Measurements from ENCODE around the gene IPO13.
A peak's percentile ranks its signal among the peaks of the same experiment; 100 is the strongest.

The IPO13 gene

DNA sequence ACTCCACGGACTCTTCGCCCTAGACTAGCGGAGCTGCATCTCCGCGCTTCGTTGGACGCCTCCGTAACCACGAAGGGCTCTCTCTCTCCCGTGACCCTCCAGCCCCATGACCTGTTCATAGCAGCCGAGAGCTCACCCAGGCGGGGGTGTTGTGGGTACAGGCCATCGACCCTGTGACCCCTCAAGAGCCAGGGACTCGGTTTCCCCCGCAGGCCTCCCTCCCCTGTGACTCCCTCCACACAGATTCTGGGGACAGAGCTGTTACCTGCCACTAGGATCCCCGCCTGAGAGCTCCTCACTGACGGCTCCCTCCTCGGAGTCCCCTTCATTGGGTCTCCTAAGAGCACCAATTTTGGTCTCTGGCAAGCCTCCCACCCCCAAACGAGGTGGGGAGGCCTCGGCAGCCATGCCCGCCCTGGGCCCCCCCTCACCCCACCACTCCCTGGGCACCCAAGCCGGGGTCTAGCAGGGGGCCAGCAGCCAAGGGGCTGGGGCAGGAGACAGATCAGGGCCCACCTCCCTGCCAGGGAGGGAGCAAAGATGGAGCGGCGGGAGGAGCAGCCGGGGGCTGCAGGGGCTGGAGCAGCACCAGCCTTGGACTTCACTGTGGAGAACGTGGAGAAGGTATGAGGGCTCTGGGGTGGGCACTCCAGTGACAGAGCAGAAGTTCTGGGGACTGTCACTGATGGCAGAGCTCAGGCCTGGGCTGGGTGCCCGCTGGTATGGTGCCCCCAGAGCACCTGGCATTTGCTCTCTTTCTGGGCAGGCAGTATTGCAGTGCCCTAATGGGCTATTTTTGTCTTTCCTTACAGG is 517 bp downstream of the IPO13 start:
- no peak for FAIRE-seq
- DNase-seq (ENCODE audit: insufficient read length, low spot score) = no peak

DNA sequence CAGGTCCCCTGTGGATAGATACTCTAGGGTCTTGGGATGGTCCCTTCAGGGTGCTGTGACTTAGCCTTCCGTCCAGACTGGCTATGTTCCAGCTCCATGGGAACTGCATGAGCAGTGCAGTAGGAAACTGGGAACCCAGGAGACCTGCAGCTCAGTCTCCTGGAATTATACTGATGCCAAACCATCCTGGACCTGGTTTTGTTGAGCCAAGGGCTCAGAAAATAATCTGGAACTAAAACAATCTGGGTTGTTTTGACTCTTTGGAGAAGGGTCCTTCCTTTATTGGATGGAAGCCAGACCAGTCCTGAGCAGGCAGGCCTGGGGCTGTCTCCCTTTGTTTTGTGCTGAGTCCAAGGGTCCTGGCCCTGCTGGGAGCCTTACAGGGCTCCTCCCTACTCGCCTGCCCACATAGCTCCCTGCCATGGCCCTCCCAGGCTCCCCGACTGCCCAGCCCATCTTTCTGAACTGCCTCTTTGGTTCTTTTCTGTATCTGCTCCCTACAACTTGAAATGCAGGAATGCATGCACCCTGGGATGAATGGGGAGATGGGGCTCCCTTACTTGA is 1.2 kb downstream of the IPO13 start:
- FAIRE-seq (no peak), DNase-seq (ENCODE audit: insufficient read length, low spot score) (no peak)

DNA sequence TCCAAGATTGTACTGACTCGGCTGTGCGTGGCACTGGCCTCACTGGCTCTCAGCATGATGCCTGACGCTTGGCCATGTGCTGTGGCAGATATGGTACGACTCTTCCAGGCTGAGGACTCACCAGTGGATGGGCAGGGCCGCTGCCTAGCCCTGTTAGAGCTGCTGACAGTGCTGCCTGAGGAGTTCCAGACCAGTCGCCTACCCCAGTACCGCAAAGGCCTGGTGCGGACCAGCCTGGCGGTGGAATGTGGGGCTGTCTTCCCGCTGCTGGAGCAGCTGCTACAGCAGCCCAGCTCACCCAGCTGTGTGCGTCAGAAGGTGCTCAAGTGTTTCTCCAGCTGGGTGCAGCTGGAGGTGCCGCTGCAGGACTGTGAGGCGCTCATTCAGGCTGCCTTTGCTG is 2.9 kb downstream of the IPO13 start:
- DNase-seq (ENCODE audit: insufficient read length, low spot score) = no peak

DNA sequence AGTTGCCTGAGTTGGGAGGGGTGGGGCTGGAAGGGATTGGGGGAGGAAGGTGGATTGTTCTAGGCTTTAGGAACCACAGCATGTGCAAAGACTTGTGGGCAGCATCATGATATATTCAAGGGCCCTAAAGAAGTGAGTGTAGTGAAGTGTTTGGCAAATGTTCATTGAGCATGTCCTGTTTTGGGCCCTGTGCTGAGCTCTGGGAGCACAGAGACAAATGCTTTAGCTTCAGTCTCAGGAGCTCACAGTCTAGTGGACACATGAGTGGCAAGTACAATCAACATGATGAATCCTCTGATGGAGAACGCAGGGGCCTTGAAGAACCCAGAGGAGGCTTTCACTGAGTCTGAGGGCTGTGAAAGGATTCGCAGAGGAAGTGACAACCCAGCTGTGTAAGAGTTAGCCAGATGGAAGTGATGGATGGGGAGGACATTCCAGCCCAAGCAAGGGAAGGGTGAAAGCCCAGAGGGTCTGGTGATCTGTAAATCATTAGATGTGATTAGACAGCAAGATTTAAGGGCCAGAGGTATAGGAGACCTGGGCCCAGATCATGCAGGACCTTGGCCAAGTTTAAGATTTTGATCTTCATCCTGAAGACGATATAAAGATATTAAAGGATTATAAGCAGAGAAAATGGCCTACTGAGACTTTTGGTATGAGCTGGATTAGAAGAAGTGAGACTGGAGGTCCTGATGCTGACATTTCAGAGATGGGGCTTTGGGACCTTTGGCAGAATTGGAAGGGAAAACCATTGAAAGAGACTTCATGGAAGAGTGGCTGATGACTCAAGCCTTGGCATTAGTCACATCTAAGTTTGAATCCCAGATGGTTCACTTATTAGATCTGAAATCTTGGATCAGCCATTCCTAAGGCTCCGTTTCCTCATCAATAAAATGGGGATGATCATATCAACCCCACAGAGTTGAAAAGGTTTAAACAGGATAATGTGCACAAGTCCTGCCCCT is 4.6 kb downstream of the IPO13 start:
- DNase-seq (ENCODE audit: insufficient read length, low spot score) = no peak
- FAIRE-seq = no peak

More for the DNA sequence above, 2.9 kb downstream of the IPO13 start:
- no peak for FAIRE-seq

DNA sequence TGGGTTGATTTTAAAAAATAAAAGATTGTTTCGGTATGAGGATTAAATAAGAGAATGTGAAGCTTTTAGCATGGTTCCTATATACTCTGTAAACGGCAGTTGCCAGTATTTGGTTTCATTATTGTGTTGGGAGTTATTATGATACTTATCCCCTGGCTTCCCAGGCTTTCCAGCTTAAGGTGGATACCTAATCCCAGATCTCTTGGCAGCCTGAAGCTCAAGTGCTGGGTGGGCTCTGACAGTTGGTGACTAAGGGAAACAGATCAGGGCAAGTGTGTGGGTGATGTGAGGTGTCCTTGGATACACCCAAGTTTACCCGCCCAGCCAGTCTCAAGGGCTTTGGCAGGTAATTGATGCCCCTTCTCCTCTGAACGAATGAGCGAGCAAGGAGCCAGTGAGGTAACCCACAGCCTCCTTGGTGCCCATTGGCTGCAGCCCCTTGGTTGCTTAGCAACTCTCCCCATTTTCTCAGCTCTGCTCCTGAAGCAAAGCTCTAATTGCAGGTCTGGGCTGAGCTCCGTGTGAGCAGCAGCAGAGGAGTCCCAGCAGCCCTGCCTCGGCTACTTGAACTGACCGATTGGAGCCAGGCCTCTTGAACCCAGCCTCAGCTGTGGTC is 6.1 kb downstream of the IPO13 start:
- no peak for FAIRE-seq
- no peak for DNase-seq (ENCODE audit: insufficient read length, low spot score)

DNA sequence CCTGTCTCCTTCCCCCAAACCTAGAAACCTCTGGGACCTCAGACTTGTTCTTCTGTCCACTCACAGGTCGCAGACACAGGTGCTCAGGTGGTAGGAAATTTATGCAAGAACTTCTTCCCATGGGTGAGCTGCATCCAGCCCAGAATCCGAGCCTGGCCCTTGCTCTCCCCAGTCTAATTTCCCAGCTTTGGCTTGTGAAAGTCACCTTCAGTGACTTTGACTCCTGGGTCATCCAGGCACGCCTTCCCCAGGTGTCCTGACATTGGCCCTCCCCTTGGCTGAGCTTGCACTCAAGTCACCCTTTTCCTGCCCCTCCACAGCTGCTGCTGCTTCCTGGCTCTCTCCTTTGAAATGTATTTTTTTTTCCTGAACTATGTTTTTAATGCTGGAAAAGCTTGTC is 6.6 kb downstream of the IPO13 start:
- FAIRE-seq = no peak
- DNase-seq (ENCODE audit: insufficient read length, low spot score) = no peak

DNA sequence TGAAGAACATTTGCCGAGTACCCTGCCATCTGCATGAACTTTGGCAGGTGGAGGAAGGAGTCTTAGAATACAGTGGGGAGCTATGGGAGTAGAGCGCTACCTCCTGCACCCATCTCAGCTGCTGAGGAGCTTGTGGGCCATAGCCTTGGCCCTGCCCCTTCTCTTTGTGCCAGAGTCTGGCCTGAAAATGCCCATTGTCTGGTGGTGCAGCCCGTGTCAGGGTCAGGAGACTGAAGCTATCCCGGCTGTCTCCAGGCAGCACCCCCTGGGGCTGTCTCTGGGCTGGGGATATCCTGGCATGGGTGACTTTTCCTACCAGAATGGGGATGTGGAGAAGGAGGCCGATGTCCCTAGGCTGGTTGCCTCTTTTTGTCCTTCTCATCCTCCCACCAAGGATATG is 7.3 kb downstream of the IPO13 start:
- DNase-seq (ENCODE audit: insufficient read length, low spot score) (no peak), FAIRE-seq (no peak)

DNA sequence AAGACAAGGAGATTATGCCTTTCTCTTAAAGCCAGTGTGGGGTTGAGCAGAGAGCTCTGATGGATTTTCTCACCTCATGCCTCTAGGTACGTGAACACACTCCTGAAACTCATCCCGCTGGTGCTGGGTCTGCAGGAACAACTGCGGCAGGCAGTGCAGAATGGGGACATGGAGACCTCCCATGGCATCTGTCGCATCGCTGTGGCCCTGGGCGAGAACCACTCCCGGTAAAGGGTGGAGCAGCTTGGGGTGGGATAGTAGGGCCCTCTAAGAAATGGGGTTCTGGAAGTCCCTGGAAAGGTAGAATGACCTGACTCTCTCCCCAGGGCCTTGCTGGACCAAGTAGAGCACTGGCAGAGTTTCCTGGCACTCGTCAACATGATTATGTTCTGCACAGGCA is 9.5 kb downstream of the IPO13 start:
- DNase-seq (ENCODE audit: insufficient read length, low spot score) (no peak), FAIRE-seq (no peak)

DNA sequence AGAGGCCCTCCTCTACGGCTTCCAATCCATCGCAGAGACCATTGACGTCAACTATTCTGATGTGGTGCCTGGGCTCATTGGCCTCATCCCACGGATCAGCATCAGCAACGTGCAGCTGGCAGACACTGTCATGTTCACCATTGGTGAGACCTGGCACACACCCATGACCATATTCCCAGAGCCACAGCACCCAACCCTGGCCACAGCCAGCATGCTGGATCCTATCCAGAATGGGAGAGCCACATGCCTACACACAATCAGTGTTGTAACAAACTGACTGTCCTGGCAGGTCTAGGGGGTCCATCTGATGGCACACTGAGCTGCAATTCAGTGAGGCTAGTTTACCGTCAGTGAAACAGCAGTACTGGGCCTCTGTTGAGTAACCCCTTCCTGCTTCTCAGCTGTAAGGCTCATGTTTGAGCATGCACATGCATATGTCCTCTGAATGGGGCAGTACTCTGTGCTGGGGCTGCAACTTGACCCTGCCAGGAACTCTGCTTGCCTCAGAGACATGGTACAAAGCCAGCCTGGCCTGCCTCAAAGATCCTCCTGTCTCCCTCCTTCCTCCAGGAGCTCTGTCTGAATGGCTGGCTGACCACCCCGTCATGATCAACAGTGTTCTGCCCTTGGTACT is 10.8 kb downstream of the IPO13 start:
- FAIRE-seq (no peak), DNase-seq (ENCODE audit: insufficient read length, low spot score) (no peak)

DNA sequence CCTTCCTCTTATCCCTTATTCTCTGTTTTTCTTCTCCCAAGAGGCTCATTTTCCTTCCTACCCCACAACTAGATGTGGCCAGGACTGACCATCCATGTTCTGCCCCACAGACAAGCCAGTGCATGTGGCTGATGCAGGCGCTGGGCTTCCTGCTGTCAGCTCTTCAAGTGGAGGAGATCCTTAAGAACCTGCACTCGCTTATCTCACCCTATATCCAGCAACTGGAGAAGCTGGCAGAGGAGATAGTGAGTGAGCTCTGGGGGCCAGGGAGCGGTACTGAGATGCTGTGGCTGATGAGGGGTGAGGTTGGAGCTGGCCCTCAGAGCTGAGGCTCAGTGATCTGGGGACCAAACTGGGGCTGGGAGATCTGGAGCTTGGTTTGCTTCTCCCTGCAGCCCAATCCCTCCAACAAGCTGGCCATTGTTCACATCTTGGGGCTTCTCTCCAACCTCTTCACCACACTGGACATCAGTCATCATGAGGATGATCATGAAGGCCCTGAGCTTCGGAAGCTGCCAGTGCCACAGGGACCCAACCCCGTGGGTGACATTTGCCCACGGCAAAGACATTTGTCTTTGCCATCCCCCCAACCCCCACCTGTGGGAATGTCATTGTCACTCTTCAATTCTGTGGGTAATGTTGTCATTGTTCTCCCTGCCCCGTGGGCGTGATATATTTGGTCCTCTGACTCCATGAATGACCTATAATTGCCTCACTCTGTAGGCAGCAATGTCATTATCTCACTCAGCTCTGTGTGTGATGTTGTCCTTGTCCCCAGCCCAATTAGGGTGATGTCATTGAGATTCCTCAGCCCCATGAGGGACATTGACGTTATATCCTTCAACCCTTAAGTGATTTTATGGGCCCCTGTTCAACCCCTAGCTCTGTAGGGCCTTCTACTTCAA is 11.9 kb downstream of the IPO13 start:
- FAIRE-seq (no peak), DNase-seq (ENCODE audit: insufficient read length, low spot score) (no peak)

DNA sequence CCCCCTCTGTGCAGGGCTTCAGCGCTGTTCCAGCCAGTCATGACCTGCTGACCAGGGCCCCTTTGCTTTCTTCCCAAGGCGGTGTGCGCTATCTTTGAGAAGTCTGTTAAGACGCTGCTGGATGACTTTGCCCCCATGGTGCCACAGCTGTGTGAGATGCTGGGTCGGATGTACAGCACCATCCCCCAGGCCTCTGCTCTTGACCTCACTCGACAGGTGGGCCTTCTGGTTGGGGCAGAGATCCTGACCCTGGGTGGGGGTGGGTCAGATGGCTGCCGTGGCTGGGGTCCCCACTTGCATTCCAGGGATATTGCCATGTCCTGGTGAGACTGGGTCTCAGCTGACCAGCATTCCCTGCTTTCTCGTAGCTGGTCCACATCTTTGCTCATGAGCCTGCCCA is 14.0 kb downstream of the IPO13 start:
- DNase-seq (ENCODE audit: insufficient read length, low spot score) (no peak), FAIRE-seq (no peak)

DNA sequence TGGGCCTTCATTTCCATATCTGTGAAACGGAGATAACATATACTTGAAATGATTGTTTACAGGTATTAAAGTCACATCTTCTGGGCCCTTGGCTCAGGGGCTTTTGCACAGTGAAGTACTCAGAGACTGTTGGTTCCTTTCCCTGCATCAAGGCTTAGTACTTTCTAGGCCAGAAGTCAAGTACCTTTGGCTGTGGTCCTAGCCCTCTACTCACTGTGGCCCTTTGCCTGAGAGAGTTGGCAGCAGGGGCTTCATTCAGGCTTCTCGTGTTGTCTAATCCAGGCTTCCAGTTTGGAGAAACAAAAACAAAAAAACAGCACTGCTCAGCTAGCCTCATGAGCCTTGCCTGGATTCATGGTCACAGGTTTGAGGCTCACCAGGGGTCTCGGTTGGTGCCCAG is 14.9 kb downstream of the IPO13 start:
- FAIRE-seq (no peak), DNase-seq (ENCODE audit: insufficient read length, low spot score) (no peak)

DNA sequence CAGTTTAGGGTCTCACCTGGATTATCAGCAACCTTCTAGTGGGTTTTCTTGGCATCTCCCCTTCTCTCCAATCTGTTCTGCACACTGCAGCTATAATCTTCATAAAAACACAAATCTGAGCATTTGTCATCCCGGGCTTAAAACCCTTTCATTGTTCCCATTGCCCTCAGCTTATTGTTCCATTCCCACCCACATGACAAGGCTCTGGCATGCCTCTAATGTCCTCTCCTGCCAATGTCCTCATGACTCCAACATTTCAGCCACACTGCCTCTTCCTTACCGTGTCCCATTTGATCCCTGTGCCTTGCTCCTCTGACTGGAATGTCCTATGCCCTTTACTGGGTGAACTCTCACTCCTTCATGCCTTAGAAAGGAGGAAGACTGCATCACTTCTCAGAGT is 15.6 kb downstream of the IPO13 start:
- FAIRE-seq (no peak), DNase-seq (ENCODE audit: insufficient read length, low spot score) (no peak)

DNA sequence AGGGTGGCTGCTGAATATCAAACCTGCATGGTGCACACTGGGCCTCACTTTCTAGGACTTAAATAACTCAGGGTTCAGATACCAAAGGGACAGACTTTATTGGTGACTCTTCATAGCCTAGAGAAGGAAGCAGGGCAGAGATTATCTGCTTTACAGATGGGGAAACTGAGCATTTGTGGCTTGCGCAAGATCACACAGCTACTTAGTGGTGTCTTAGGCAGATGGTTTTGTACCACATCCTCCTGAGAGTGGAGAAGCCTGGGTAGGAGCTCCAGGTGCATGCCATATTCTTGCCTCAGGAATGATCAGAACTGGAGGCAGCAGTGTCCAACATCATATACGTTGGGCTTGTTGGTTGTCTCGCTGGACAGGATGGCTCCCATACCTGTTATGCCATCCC is 16.3 kb downstream of the IPO13 start:
- FAIRE-seq (no peak), DNase-seq (ENCODE audit: insufficient read length, low spot score) (no peak)

DNA sequence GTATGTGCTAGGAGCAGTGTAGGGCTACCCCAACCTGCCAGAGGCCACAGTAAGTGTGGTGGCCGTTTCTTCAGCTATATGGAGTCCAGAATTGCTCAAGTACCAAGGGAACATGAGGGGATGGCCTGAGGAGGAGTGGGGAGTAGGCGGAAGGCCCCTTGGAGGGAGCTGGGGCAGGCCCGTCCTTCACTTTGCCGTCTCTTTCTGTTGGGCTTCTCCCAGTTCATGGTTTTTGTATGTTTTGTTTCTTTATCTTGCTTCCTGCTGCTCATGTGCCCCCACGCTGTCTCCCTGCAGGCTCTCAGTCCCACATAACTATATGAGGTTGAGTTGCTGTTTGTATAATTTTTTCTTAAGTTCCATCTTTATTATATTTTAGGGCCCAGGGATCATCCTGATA is 17.1 kb downstream of the IPO13 start:
- FAIRE-seq (no peak), DNase-seq (ENCODE audit: insufficient read length, low spot score) (no peak)

DNA sequence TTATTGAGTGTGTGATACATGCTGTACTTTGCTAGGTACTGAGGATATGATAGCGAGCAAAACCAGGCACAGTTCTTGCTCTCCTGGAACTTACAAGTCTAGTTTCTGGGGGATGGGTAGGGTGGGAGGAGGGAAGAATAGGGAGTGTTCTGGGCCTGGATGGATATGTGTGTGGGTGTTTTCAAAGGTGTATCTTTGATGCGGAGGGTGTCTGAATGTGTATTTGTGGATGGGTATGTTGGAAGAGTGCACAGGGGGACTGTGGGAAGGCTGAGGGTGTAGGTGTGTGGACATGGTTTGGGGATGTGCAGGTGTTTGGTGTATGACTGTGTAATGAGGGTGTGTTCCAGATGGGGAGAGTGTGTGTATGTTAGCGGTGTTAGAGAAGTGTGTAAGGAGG is 18.6 kb downstream of the IPO13 start:
- FAIRE-seq = no peak
- no peak for DNase-seq (ENCODE audit: insufficient read length, low spot score)

DNA sequence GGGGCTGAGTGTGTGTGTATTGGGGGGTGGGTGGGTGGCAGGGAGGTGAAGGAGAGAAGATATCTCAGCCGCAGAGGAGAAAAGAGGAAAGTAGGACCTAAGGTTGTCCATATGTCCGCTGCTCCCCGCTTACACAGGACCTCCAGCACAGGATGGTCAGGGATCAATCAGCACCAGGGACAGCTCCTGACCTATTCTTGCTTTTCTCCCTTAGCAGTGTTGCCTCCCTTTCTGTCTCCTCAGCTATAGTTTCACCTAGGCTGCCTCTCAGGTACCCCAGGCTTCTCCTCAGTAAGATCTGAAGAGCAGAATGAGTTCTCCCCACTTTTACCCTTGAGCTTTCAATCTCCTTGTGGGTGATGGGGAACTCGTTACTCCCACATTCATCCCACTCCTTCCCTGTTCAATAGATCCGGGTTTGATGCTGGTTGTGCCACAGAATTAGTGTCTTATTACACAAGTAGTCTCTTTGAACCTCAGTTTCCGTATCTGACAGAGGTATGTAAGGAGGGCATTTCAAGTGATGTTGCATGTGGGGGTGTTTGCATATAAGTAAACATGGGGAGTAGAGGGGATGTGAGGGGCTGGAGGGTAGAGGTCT is 21.7 kb downstream of the IPO13 start:
- no peak for FAIRE-seq
- no peak for DNase-seq (ENCODE audit: insufficient read length, low spot score)

DNA sequence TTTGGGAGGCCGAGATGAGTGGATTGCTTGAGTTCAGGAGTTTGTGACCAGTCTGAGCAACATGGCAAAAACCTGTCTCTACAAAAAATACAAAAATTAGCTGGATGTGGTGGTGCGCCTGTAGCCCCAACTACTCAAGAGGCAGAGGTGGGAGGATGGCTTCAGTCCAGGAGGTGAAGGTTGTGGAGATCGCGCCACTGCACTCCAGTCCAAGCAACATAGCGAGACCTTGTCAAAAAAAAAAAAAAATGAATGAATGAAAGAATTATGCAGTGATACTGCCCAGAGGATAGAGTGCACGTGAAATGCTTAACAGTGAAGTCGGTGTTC is 22.6 kb downstream of the IPO13 start:
- FAIRE-seq = no peak
- no peak for DNase-seq (ENCODE audit: insufficient read length, low spot score)

DNA sequence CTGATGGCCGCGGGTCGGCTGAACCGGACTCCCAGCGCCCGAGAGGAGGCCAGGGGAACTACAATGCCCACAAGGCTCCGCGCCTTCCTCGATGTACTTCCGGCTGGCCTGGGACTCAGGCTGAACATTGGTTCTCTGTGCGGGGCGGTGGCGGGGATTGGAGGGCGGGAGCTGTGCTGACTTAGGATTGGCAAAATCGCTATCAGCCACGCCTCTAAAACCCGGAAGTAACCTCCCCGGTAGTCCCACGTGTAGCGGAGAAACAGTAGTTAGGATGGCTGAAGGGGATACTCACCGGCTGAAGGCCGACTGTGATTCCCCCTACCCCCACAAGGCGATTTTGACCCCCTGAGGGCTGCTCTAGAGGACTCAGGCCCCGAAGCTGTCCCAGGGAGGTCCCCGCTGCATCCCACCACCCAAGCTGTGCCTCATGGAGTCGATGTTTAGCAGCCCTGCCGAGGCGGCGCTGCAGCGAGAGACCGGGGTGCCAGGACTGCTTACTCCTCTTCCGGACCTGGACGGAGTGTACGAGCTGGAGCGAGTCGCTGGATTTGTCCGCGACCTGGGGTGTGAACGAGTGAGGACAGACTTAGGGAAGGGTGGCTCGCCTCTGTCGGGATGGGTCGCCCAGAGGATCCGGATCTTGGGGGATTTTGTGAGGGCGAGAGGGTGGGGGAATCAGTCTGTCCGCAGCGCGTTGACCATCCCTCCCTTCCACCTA is 23.2 kb downstream of the IPO13 start, which contains the start of gene DPH2:
Gene DPH2 (plus strand): TSS at position 265 of the 721 bp plus-strand sequence. CDS start 166 bp downstream, at position 431.
- DNase-seq (ENCODE audit: insufficient read length, low spot score) (peak; percentile 99), FAIRE-seq (peak; percentile 93)
